Measurements from ENCODE around the gene RUSC1.

Gene RUSC1

GRCh38 chr1:155296661-155297060 is 24.0 kb upstream of the RUSC1 start:
- DNase-seq (ENCODE audit: low spot score) (no peak), ATAC-seq (ENCODE audit: low read depth) (no peak)
- H3K27ac ChIP-seq (ENCODE audit: poor library complexity, severe bottlenecking), result no peak overlapping the region
- H3K4me3 ChIP-seq (ENCODE audit: severe bottlenecking), result no peak overlapping the region
- H3K27me3 ChIP-seq (ENCODE audit: insufficient read depth, poor library complexity, severe bottlenecking), result peaks cover 7% of the 10 kb centered on the region
- no peak for TF ChIP-seq CTCF (IDR thresholded peaks at IDR 0.05; ENCODE audit: poor library complexity, severe bottlenecking)
- no peaks in the 10 kb centered on the region for H3K36me3 ChIP-seq (ENCODE audit: low read depth)
- no peaks in the 10 kb centered on the region for H3K9me3 ChIP-seq (ENCODE audit: severe bottlenecking)
- H3K4me1 ChIP-seq (ENCODE audit: insufficient read depth, poor library complexity, severe bottlenecking), result no peaks in the 10 kb centered on the region

- Histone ChIP-seq H3K9me3 (ENCODE audit: severe bottlenecking) (no peaks in the 10 kb centered on the region), H3K4me1 (ENCODE audit: insufficient read depth, poor library complexity, severe bottlenecking) (no peaks in the 10 kb centered on the region), H3K36me3 (ENCODE audit: low read depth) (no peaks in the 10 kb centered on the region), H3K27me3 (ENCODE audit: insufficient read depth, poor library complexity, severe bottlenecking) (peaks cover 7% of the 10 kb centered on the region), H3K27ac (ENCODE audit: poor library complexity, severe bottlenecking) (no peak overlapping the region), H3K4me3 (ENCODE audit: severe bottlenecking) (no peak overlapping the region)
- DNase-seq (ENCODE audit: low spot score), result no peak
- TF ChIP-seq CTCF (IDR thresholded peaks at IDR 0.05; ENCODE audit: poor library complexity, severe bottlenecking), result no peak
- ATAC-seq (ENCODE audit: low read depth), result no peak
These were observed 23.3 kb upstream of the RUSC1 start for GRCh38 chr1:155297384-155297783.

- no peak overlapping the region for H3K4me3 ChIP-seq (ENCODE audit: severe bottlenecking)
- no peaks in the 10 kb centered on the region for H3K36me3 ChIP-seq (ENCODE audit: low read depth)
- no peaks in the 10 kb centered on the region for H3K9me3 ChIP-seq (ENCODE audit: severe bottlenecking)
- no peak overlapping the region for H3K27ac ChIP-seq (ENCODE audit: poor library complexity, severe bottlenecking)
- TF ChIP-seq CTCF (IDR thresholded peaks at IDR 0.05; ENCODE audit: poor library complexity, severe bottlenecking), result no peak
- peaks cover under 1% of the 10 kb centered on the region for H3K27me3 ChIP-seq (ENCODE audit: insufficient read depth, poor library complexity, severe bottlenecking)
- no peak for ATAC-seq (ENCODE audit: low read depth)
- no peaks in the 10 kb centered on the region for H3K4me1 ChIP-seq (ENCODE audit: insufficient read depth, poor library complexity, severe bottlenecking)
- no peak for DNase-seq (ENCODE audit: low spot score)
These were observed 20.7 kb upstream of the RUSC1 start for GRCh38 chr1:155300024-155300423.

- Histone ChIP-seq H3K36me3 (ENCODE audit: low read depth) (no peaks in the 10 kb centered on the region), H3K27me3 (ENCODE audit: insufficient read depth, poor library complexity, severe bottlenecking) (no peaks in the 10 kb centered on the region), H3K9me3 (ENCODE audit: severe bottlenecking) (no peaks in the 10 kb centered on the region), H3K4me3 (ENCODE audit: severe bottlenecking) (no peak overlapping the region), H3K27ac (ENCODE audit: poor library complexity, severe bottlenecking) (no peak overlapping the region), H3K4me1 (ENCODE audit: insufficient read depth, poor library complexity, severe bottlenecking) (no peaks in the 10 kb centered on the region)
- DNase-seq (ENCODE audit: low spot score) (no peak), ATAC-seq (ENCODE audit: low read depth) (no peak)
- TF ChIP-seq CTCF (IDR thresholded peaks at IDR 0.05; ENCODE audit: poor library complexity, severe bottlenecking), result no peak
These were observed 20.0 kb upstream of the RUSC1 start for GRCh38 chr1:155300553-155301329.

GRCh38 chr1:155301342-155301841 is 19.3 kb upstream of the RUSC1 start, which contains the start of gene PKLR:
TSS of gene PKLR (minus strand) at chr1:155301438. CDS start at chr1:155301395, 43 bp downstream.
- no peak for TF ChIP-seq CTCF (IDR thresholded peaks at IDR 0.05; ENCODE audit: poor library complexity, severe bottlenecking)
- H3K36me3 ChIP-seq (ENCODE audit: low read depth), result no peaks in the 10 kb centered on the region
- H3K4me3 ChIP-seq (ENCODE audit: severe bottlenecking), result no peak within 1 kb of the TSS
- no peak within 1 kb of the TSS for H3K27ac ChIP-seq (ENCODE audit: poor library complexity, severe bottlenecking)
- no peaks in the 10 kb centered on the region for H3K9me3 ChIP-seq (ENCODE audit: severe bottlenecking)
- DNase-seq (ENCODE audit: low spot score) (no peak), ATAC-seq (ENCODE audit: low read depth) (no peak)
- no peaks in the 10 kb centered on the region for H3K27me3 ChIP-seq (ENCODE audit: insufficient read depth, poor library complexity, severe bottlenecking)
- no peaks in the 10 kb centered on the region for H3K4me1 ChIP-seq (ENCODE audit: insufficient read depth, poor library complexity, severe bottlenecking)
